ENCODE results near the gene PRR22.
A peak's percentile ranks its signal among the peaks of the same experiment; 100 is the strongest.

The PRR22 gene

DNA sequence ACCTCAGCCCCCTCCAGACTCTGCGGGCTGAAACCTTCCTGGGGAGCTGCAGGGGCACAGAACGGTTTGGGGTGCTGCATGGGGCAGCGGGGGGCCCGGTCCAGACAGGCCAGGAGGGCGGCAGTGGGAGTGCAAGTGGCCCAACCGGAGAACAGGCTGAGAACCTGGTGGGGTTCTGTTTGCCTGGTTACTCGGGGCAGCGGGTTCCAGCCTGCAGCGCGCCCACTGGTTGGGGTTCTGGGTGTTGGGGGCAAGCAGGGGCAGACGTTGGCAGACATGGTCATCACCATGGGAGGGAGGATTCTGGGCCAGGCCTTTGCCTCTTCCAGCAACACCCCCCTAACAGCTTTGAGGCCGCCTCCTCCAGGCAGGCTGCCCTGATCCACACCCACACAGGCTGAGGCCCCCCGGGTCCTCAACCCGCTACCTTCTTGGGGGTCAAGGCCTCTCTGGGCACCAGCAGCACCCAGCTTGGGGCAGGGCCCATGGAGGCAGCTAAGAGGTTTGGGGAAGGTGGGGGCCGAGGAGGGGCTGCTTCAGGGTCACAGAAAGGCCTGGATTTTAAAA, at the start of gene PRR22:
Gene PRR22 (minus strand): TSS at position 166 of the 567 bp plus-strand sequence. CDS start 86 bp downstream, at position 80.
- Mint-ChIP-seq H3K36me3 (ENCODE audit: low read depth) (peaks cover 18% of the 10 kb centered on the region), H3K9me3 (no peaks in the 10 kb centered on the region), H3K4me1 (ENCODE audit: low read depth) (no peaks in the 10 kb centered on the region), H3K27me3 (ENCODE audit: low read depth) (no peaks in the 10 kb centered on the region), H3K4me3 (no peak within 1 kb of the TSS), H3K27ac (no peak within 1 kb of the TSS)

DNA sequence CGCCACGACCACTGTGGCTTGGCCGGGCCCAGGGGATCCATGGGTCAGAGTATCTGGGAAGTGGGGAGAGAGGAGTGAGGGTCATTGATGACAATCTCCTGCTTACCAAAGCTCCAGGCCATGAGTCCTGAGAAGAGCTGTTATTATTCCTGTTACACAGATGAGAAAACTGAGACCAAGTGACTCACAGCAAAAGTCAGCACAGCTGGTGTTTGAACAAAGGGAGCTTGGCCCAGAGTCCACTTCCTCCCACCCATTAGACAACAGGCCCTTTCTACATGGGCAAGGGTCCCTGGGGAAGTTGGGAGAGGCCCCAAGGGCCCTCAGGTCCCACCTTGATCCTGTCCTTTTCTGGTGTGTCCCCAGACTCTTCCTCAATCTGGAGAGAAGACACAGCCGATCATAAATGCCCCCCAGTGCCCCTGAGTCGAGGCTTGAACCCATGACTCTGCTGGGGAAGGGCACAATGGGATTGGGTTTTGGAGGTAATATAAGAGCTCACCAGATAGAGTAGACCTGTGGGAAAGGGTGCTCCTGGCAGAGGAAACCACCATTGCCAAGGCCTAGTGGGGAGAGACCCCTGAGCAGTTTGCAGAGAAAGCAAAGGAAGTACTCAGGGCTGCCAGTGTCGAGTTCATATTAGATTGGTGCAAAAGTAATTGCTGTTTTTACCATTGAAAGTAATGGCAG, 48.1 kb upstream of the PRR22 start:
- peaks cover 4% of the 10 kb centered on the region for H3K27me3 Mint-ChIP-seq (ENCODE audit: low read depth)
- no peak overlapping the region for H3K27ac Mint-ChIP-seq
- H3K9me3 Mint-ChIP-seq: no peaks in the 10 kb centered on the region
- H3K36me3 Mint-ChIP-seq (ENCODE audit: low read depth): no peaks in the 10 kb centered on the region
- H3K4me1 Mint-ChIP-seq (ENCODE audit: low read depth): peaks cover 3% of the 10 kb centered on the region
- no peak overlapping the region for H3K4me3 Mint-ChIP-seq

DNA sequence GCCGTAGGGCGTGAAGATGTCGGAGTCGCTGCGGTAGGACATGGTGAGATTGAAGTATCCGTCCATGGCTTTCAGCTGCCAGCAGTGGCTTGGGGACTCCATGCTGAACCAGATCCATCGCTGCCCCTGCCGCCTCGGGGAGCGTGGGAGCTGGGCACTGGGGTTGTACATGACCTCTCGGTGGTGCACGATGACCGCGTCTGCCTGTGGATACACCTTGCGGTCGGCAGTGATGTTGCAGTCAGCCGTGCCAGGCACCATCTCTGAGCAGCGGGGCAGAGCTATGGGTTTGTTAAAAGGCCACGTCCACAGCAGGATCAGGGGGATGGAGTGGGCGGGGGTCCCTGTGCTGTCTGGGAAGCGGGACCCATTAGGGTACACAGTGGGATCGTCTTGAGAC, 47.5 kb upstream of the PRR22 start:
- Mint-ChIP-seq H3K4me1 (ENCODE audit: low read depth) (peaks cover 6% of the 10 kb centered on the region), H3K36me3 (ENCODE audit: low read depth) (no peaks in the 10 kb centered on the region), H3K27me3 (ENCODE audit: low read depth) (peaks cover 3% of the 10 kb centered on the region), H3K4me3 (no peak overlapping the region), H3K9me3 (no peaks in the 10 kb centered on the region), H3K27ac (no peak overlapping the region)

DNA sequence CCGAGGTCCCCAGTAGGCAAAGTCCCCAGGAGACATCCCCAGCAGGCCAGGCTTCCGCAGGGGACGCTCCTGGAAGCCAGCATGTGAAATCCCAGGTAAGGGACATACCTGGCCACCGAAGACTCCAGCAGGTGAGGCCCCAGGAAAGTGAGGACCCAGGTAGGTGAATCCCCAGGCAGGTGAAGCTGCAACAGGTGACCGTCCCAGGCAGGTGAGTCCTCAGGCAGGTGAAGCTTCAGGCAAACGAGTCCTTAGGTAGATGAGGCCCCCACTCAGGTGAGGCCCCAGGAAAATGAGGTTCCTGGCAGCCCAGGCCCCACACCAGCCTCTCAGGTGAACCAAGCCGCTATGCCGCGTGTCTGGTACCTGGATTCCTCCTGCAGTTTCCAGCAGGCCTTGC, 46.6 kb upstream of the PRR22 start:
- peaks cover 6% of the 10 kb centered on the region for H3K4me1 Mint-ChIP-seq (ENCODE audit: low read depth)
- H3K27me3 Mint-ChIP-seq (ENCODE audit: low read depth): peaks cover 3% of the 10 kb centered on the region
- H3K9me3 Mint-ChIP-seq: no peaks in the 10 kb centered on the region
- no peak overlapping the region for H3K4me3 Mint-ChIP-seq
- H3K36me3 Mint-ChIP-seq (ENCODE audit: low read depth): no peaks in the 10 kb centered on the region
- H3K27ac Mint-ChIP-seq: no peak overlapping the region

DNA sequence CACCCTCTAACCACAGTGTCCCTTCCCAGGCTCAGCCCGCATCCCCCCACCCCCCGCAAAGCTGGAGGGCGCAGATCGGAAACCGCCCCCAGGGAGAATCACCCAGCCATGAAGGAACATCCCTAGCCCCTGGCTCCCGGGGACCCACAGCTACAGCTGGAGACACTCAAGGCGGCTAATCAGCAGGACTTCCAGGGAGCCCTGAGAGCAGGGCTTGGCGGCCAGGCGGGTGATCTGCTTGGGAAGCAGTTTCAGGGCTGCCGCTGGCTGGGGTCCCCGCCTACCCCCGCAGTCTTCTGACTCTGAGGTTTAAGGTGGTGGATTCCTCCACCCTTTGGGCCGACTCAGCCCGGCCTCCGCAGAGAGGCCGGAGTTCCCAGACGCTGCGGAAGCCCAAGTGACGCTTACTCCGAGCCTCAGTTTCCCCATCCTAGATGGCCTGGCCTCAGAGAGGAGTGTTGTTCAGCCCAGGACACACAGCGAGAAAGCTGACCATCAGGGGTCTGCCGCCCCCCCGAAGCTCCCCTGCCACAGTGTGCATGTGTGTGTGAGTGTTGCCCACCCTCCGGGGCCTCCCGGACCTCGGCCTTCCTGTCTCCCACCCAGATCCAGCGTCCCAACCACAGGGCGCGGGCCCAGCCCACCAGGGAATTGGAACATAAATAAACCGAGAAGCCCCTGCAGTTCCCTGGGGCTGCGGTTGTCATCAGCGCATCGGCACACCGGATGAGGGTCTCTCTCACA, 45.2 kb upstream of the PRR22 start:
- peaks cover 3% of the 10 kb centered on the region for H3K27me3 Mint-ChIP-seq (ENCODE audit: low read depth)
- no peaks in the 10 kb centered on the region for H3K9me3 Mint-ChIP-seq
- no peaks in the 10 kb centered on the region for H3K36me3 Mint-ChIP-seq (ENCODE audit: low read depth)
- no peak overlapping the region for H3K27ac Mint-ChIP-seq
- peak overlapping the region; percentile 69 for H3K4me3 Mint-ChIP-seq
- H3K4me1 Mint-ChIP-seq (ENCODE audit: low read depth): peaks cover 6% of the 10 kb centered on the region

GRCh38 chr19:5828661-5829566, 44.4 kb upstream of the PRR22 start:
- Mint-ChIP-seq H3K4me1 (ENCODE audit: low read depth) (peaks cover 6% of the 10 kb centered on the region), H3K9me3 (no peaks in the 10 kb centered on the region), H3K36me3 (ENCODE audit: low read depth) (no peaks in the 10 kb centered on the region), H3K4me3 (peak overlapping the region; percentile 98), H3K27ac (peak overlapping the region; percentile 99), H3K27me3 (ENCODE audit: low read depth) (peaks cover 3% of the 10 kb centered on the region)

- Mint-ChIP-seq H3K27ac (peak overlapping the region; percentile 99), H3K36me3 (ENCODE audit: low read depth) (no peaks in the 10 kb centered on the region), H3K27me3 (ENCODE audit: low read depth) (peaks cover 3% of the 10 kb centered on the region), H3K4me1 (ENCODE audit: low read depth) (peaks cover 6% of the 10 kb centered on the region), H3K9me3 (no peaks in the 10 kb centered on the region), H3K4me3 (peak overlapping the region; percentile 98)
These were observed 43.5 kb upstream of the PRR22 start for GRCh38 chr19:5827891-5828660.

DNA sequence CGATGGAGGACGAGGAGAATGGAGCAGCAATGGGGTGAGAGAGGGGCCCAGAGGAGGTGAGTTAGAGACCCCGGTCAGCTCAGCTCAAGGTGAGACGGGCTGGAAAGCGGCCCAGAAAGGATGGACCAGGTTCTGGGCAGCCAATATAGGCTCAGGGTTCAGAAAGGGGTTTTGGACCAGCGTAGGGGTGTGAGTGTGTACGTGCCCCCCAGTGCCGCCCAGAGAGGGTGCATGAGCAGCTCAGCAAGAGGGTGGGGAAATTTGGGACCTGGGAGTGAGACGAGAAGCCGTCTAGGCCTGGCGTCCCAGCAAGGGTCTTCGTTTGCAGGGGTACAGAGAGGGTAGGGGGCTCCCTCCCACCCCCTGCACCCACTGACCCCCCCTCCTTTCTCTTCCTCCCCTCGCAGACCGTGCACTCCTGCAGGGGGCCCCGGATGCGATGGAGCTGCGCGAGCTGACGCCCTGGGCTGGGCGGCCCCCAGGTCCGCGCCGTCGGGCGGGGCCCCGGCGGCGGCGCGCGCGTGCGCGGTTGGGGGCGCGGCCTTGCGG, 42.9 kb upstream of the PRR22 start:
- Mint-ChIP-seq H3K4me3 (peak overlapping the region; percentile 79), H3K36me3 (ENCODE audit: low read depth) (no peaks in the 10 kb centered on the region), H3K27me3 (ENCODE audit: low read depth) (peaks cover 3% of the 10 kb centered on the region), H3K4me1 (ENCODE audit: low read depth) (peaks cover 6% of the 10 kb centered on the region), H3K27ac (peak overlapping the region; percentile 85), H3K9me3 (no peaks in the 10 kb centered on the region)

DNA sequence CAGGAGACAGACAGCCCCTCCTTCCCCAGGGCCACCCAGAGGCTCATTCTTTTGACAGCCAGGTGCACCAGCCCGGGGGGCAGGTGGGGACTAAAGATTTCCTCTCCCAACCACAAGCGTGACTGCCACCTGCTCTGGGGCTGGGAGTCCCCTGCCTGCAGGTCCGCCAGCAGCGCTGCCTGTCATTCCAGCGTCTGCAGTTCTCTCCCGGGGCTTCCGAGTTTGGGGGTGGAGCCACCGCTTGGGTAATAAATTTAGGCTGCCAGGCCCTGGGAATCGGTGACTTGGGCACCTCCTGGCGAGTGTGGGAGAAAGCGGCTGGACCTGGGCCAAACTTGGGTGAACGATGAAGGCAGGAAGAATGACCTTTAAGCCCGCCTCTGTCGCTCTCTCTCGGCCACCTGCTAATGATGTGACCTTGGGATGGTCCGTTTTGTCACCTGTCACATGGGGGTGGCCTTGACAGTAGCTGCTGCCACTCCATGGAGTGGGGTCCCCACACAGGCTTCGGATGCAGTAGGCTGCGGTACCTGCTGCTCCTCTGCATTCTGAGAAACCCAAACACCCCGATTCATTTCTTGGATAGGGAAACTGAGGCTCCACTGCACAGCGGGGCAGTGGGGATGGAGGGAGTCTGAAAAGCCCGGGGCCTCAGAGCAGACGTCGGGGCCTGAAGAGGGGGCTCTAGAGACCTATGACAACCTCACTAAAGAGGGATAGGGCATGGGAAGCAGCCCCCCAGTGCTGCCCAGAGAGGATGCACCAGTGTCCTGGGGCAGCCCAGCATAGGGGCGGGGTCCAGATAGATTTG, 42.2 kb upstream of the PRR22 start:
- Mint-ChIP-seq H3K27me3 (ENCODE audit: low read depth) (peaks cover 3% of the 10 kb centered on the region), H3K36me3 (ENCODE audit: low read depth) (no peaks in the 10 kb centered on the region), H3K4me3 (peak overlapping the region; percentile 79), H3K27ac (peak overlapping the region; percentile 85), H3K9me3 (no peaks in the 10 kb centered on the region), H3K4me1 (ENCODE audit: low read depth) (peaks cover 6% of the 10 kb centered on the region)

DNA sequence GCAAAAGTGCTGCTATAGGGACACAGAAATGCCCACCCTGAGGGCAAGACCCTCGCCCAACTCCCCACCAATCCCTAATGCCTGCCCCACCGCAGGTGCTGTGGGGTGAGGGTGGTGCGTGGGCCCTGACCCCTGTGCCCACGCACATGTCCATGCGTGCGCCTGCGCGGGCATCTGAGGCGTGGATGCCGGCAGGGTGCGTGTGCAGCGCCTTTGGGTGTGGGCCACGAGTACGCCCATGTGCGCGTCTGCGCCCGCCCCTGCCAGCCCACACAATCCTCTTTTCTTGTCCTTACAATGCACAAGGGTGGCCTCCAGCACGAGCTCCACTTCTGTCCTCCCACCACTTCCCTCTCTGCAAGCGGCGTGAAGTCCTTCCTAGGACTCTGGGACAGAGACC, 40.6 kb upstream of the PRR22 start:
- H3K36me3 Mint-ChIP-seq (ENCODE audit: low read depth): no peaks in the 10 kb centered on the region
- H3K9me3 Mint-ChIP-seq: no peaks in the 10 kb centered on the region
- peaks cover 3% of the 10 kb centered on the region for H3K27me3 Mint-ChIP-seq (ENCODE audit: low read depth)

GRCh38 chr19:5824751-5825150, 40.2 kb upstream of the PRR22 start:
- peaks cover 6% of the 10 kb centered on the region for H3K4me1 Mint-ChIP-seq (ENCODE audit: low read depth)
- no peak overlapping the region for H3K27ac Mint-ChIP-seq
- no peak overlapping the region for H3K4me3 Mint-ChIP-seq
- H3K36me3 Mint-ChIP-seq (ENCODE audit: low read depth): no peaks in the 10 kb centered on the region
- H3K27me3 Mint-ChIP-seq (ENCODE audit: low read depth): peaks cover 3% of the 10 kb centered on the region
- H3K9me3 Mint-ChIP-seq: no peaks in the 10 kb centered on the region

More for the DNA sequence above, 40.6 kb upstream of the PRR22 start:
- H3K27ac Mint-ChIP-seq: no peak overlapping the region
- H3K4me3 Mint-ChIP-seq: no peak overlapping the region
- peaks cover 6% of the 10 kb centered on the region for H3K4me1 Mint-ChIP-seq (ENCODE audit: low read depth)

DNA sequence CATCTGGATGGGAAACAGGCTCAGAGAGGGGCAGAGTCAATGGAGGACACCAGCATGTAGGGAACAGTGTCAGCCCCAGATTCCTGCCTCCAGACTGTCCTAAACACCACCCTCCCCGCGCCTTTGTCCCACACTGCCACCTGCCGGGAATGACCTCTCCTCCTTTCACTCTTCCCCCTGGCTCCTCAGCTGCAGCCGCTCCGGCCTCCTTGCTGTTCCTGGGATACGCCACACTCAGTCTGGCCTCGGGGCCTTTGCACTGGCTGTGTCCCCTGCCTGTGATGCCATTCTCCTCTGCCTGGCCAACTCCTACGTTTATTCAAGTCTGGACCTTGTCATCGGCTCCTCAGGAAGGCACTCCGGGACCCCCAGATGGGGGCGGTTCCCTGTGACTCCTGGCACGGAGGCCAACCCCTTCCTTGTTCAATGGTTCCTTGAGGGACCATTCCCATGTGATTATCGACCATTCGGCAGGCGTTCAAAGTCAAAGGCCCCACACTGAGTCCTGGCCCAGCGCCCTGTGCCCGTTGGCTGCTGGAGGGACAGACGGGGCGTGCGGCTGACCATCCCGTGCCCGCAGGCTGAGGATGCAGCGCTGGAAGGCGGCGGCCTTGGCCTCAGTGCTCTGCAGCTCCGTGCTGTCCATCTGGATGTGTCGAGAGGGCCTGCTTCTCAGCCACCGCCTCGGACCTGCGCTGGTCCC, 39.2 kb upstream of the PRR22 start:
- H3K27me3 Mint-ChIP-seq (ENCODE audit: low read depth): peaks cover 3% of the 10 kb centered on the region
- no peaks in the 10 kb centered on the region for H3K36me3 Mint-ChIP-seq (ENCODE audit: low read depth)
- peaks cover 6% of the 10 kb centered on the region for H3K4me1 Mint-ChIP-seq (ENCODE audit: low read depth)
- H3K27ac Mint-ChIP-seq: no peak overlapping the region
- H3K4me3 Mint-ChIP-seq: no peak overlapping the region
- H3K9me3 Mint-ChIP-seq: no peaks in the 10 kb centered on the region
